Measurements from ENCODE around the gene PLEKHG4B. TPM values are rescaled to one million over a fixed set of nuclear protein-coding genes. Genes with fewer than 3 reads are reported as not detected.

The PLEKHG4B gene
- total and polyA plus RNA-seq, 2 of the 8 experiments (the other 6 are each of a cell fraction or from before 2014, with no cell fraction given): 31.1 to 43.6 TPM

- no peak for TF ChIP-seq RFX5 (IDR thresholded peaks at IDR 0.05; ENCODE audit: borderline replicate concordance, low read depth, low read length)
- no peak for TF ChIP-seq POU5F1 (IDR thresholded peaks at IDR 0.05; ENCODE audit: low read depth, low read length)
Observed at GRCh38 chr5:192970-193831, 101.2 kb downstream of the PLEKHG4B start (continued).
